GM10266 (cell line): Measurements from ENCODE around the gene SLC23A1.

ENCODE experiments used
- DNase-seq: peaks from one replicate; pipeline ENCODE4 v3.0.0; 2012; ENCODE audit errors: extremely low spot score
- TF ChIP-seq, protein P1 (sequence below): IDR thresholded peaks from 2 replicates; pipeline ENCODE4 v1.5.1; 2012; ENCODE audit warnings: mild to moderate bottlenecking, low read depth; ENCODE audit not compliant: control insufficient read depth, insufficient read depth; ENCODE audit errors: missing control alignments

SLC23A1 gene

DNA sequence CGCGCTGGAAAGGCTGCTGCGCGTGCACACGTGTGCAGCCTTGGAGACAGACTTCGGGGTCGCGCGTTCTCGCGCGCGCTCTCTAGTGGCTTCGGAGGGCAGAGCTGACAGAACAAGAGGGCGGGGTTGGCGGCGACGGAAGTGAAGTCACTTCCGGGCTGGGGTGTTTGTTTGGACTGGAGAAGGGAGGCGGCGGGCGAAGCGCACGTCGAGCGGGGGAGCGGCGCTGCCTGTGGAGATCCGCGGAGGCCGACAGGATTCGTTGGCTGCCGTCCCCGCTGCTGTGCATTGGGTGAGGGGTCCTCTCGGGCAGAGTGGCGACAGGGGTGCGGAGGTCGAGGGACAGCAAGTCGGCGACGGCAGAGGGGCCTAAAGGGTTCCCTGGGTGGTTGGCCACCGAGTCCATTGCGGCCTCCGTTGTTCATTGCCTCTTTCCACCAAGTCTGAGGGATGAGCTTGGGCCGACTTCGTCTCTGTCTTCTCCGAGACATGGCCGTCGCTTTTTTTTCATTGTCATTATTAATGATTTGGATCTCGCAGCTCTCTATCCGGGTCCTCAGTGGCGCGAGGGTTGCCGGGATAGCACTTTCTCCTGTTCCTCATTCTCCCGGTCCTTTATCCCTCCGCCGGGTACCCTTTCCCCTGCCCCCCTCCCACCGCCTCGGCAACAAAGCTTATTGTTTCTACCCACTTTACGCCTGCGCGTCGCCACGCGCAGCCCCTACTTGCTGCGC lies 41.2 kb downstream of the SLC23A1 start, which contains the start of gene PAIP2:
TSS of gene PAIP2 (plus strand) at position 166 of the 734 bp plus-strand sequence. CDS start 21,931 bp downstream, outside the sequence.
- TF ChIP-seq, protein P1, sequence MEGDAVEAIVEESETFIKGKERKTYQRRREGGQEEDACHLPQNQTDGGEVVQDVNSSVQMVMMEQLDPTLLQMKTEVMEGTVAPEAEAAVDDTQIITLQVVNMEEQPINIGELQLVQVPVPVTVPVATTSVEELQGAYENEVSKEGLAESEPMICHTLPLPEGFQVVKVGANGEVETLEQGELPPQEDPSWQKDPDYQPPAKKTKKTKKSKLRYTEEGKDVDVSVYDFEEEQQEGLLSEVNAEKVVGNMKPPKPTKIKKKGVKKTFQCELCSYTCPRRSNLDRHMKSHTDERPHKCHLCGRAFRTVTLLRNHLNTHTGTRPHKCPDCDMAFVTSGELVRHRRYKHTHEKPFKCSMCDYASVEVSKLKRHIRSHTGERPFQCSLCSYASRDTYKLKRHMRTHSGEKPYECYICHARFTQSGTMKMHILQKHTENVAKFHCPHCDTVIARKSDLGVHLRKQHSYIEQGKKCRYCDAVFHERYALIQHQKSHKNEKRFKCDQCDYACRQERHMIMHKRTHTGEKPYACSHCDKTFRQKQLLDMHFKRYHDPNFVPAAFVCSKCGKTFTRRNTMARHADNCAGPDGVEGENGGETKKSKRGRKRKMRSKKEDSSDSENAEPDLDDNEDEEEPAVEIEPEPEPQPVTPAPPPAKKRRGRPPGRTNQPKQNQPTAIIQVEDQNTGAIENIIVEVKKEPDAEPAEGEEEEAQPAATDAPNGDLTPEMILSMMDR = peak; percentile 88
- peak; percentile 87 for DNase-seq

DNA sequence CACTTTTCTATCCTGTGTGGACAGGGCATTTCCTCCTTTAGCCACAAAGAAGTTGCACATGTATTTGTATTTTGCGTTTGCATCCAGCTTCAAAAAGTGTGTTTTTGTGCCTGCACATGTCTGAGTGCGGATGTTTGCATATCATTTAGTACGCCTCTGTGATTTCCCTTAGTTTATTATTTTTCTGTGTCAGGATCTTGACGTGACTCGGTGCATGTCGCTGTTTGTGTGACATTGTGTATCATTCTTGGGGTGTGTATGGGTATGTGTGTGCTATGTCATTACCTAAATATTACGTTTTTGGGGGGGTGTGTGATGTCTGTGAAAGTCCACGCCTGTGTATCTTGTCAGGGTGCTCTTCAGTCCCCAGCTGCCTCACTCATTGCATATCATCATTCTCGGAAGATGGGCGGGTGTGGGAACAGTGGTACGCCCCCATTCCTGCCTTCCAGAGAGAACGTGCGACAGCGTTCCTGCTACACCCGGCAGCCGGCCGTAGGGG lies 41.9 kb downstream of the SLC23A1 start:
- TF ChIP-seq, protein P1 = no peak
- DNase-seq = no peak

DNA sequence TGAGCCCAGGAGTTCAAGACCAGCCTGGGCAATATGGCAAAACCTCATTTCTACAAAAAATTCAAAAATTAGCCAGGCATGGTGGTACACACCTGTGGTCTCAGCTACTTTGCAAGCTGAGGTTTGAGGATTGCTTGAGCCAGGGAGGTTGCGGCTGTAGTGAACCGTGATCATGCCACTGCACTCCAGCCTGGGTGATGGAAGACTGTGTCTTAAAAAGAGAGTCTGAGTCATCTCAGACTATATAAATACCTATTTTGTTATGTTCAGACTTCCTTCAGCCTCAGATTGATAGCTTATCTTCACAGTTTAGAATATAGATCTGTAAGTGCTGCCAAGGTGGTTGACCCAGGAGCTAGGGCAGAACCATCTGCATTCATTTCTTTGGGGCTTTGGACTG lies 43.0 kb downstream of the SLC23A1 start:
- no peak for DNase-seq
- TF ChIP-seq, protein P1 = no peak

DNA sequence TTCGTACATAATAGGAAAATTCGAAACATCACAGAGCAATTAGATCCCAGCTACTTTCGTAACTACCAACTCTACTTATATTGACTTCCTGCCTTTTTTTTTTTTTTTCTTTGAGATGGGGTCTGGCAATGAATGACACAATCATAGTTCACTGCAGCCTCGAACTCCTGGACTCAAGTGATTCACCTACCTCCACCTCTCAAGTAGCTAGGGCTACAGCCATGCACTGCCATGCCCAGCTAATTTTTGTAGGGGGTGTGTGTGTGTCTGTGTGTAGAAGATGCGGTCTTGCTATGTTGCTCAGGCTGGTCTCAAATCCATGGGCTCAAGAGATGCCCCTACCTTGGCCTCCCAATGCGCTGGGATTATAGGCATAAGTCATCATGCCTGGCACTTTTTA lies 47.3 kb downstream of the SLC23A1 start:
- TF ChIP-seq, protein P1 = no peak
- no peak for DNase-seq
